ENCODE results near the gene UNC13A. TPM values are rescaled to one million over a fixed set of nuclear protein-coding genes. Genes with fewer than 3 reads are reported as not detected.
A peak's percentile ranks its signal among the peaks of the same experiment; 100 is the strongest.

Gene UNC13A
- total RNA-seq: 1 to 10 TPM in 1 of 5 donors, under 1 TPM in 3, not detected in 1; under 0.01 to 2.2 (median 0.44) TPM
- polyA plus RNA-seq: under 1 TPM; 0.08 to 0.31 (median 0.15) TPM
- long read RNA-seq, donor 1: 0 reads
- long read RNA-seq, donor 2, partial matches to known transcripts: 0 of 1 reads
- long read RNA-seq, donor 2, other reads (novel, unspliced or antisense): 0 of 1 reads
- long read RNA-seq, donor 3: 0 reads
- long read RNA-seq, donor 4: 0 reads
- long read RNA-seq, donor 5, partial matches to known transcripts: 33 of 33 reads
- long read RNA-seq, donor 5, other reads (novel, unspliced or antisense): 0 of 33 reads
- long read RNA-seq, donor 6: 0 reads
- long read RNA-seq, donor 7: 0 reads
- long read RNA-seq, donor 8: 0 reads
- long read RNA-seq, donor 9: 0 reads
- long read RNA-seq, donor 10: 0 reads

DNA sequence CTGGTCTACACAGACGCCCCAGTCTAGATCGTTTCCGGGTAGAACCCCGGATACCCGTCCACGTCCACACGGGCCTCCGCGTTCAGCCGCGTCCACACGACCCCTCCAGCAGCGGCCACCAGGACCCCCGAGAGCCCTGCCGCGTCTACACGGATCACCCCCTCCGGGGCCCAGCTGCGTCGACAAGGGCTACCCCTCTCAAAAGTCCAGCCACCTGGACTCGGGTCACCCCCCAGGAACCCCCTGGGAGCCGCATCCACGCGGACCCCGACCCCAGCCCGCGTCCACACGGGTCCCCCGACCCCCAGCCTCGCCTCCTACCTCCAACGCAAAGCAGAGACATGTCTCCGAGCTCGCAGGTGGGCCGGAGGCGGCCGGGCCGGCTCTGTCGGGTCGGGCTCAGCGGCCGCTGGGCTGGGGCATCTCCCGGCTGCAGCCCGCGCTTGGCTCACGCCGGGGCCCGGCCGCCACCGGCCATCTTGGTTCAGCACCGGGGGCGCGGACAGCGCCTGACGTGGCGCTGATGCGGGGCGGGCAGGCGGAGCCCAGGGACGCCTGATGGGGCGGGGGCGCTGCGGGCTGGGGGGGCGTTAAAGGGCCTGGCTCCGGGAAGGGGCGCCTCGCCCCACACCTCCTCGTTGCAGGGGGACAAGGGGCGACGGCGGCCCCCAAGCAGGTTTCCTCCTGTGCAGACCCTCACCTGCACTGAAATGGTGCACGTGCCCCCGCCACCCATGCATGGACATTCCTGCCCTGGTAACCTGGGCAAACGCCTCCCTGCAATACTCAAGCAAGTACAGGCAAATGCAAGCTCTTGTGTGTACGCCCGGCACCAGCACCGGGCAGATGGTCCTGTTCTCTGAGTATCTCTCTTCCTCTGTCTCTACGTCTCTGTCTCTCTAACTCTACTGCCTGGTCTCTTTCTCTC lies at the start of gene UNC13A:
UNC13A (minus strand) TSS at position 498 of the 928 bp plus-strand sequence; CDS start at position 343, 155 bp downstream.
- peak; percentile 37 to 87 for DNase-seq
- WGBS, 5 donors: 2 to 4% (median 3%) methylated on average over 26 to 77 of the region's 77 CpGs
- TF ChIP-seq POLR2AphosphoS5 (IDR thresholded peaks at IDR 0.05) (no peak), EP300 (IDR thresholded peaks at IDR 0.05) (no peak), POLR2A (IDR thresholded peaks at IDR 0.05) (no peak)
- TF ChIP-seq, protein P1, sequence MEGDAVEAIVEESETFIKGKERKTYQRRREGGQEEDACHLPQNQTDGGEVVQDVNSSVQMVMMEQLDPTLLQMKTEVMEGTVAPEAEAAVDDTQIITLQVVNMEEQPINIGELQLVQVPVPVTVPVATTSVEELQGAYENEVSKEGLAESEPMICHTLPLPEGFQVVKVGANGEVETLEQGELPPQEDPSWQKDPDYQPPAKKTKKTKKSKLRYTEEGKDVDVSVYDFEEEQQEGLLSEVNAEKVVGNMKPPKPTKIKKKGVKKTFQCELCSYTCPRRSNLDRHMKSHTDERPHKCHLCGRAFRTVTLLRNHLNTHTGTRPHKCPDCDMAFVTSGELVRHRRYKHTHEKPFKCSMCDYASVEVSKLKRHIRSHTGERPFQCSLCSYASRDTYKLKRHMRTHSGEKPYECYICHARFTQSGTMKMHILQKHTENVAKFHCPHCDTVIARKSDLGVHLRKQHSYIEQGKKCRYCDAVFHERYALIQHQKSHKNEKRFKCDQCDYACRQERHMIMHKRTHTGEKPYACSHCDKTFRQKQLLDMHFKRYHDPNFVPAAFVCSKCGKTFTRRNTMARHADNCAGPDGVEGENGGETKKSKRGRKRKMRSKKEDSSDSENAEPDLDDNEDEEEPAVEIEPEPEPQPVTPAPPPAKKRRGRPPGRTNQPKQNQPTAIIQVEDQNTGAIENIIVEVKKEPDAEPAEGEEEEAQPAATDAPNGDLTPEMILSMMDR (IDR thresholded peaks at IDR 0.05): no peak
- H3K27ac ChIP-seq: peak within 1 kb of the TSS in 2 of 5 donors; percentile 19 to 40
- no peaks in the 10 kb centered on the region for H3K36me3 ChIP-seq
- peak within 1 kb of the TSS; percentile 5 to 34 (median 20) for H3K4me3 ChIP-seq
- H3K27me3 ChIP-seq: peaks cover 9 to 88% (median 53%) of the 10 kb centered on the region in 3 donors
- intact Hi-C loops (cut with DNase I; ENCODE audit: low total_unique reads): no loop called here
- peaks cover 18 to 31% (median 29%) of the 10 kb centered on the region in 4 donors for H3K4me1 ChIP-seq
- no peaks in the 10 kb centered on the region for H3K9me3 ChIP-seq

DNA sequence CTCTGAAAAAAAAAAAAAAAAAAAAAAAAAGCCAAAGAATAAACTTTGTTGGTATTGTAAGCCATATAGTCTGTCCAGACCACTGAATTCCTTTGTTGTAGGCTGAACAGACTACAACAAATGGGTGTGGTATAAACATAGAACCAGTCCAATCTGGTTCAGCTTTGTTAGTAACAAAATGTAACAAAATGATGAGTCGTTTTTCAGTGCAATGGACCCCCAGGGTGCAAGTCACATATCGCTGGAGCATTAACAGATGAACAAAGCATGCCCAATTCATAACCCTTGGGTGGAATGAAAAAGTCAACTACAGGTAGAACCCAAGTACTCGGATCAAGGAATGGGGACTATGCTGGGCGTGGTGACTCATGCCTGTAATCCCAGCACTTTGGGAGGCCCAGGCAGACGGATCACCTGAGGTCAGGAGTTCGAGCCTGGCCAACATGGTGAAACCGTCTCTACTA lies 49.6 kb upstream of the UNC13A start:
- no peaks in the 10 kb centered on the region for H3K27me3 ChIP-seq
- H3K4me1 ChIP-seq: peaks cover 0 to 7% (median 0%) of the 10 kb centered on the region in 4 donors
- no peak for DNase-seq
- no peak overlapping the region for H3K4me3 ChIP-seq
- WGBS, 5 donors: 81 to 87% (median 82%) methylated on average over 7 of the region's 7 CpGs
- intact Hi-C loops (cut with DNase I; ENCODE audit: low total_unique reads): no loop called here
- no peak overlapping the region for H3K27ac ChIP-seq
- TF ChIP-seq, protein P1 (IDR thresholded peaks at IDR 0.05): no peak
- no peak for TF ChIP-seq POLR2A (IDR thresholded peaks at IDR 0.05)
- no peak for TF ChIP-seq POLR2AphosphoS5 (IDR thresholded peaks at IDR 0.05)
- TF ChIP-seq EP300 (IDR thresholded peaks at IDR 0.05): no peak
- peaks cover 31 to 58% (median 52%) of the 10 kb centered on the region in 4 donors for H3K36me3 ChIP-seq
- no peaks in the 10 kb centered on the region for H3K9me3 ChIP-seq

DNA sequence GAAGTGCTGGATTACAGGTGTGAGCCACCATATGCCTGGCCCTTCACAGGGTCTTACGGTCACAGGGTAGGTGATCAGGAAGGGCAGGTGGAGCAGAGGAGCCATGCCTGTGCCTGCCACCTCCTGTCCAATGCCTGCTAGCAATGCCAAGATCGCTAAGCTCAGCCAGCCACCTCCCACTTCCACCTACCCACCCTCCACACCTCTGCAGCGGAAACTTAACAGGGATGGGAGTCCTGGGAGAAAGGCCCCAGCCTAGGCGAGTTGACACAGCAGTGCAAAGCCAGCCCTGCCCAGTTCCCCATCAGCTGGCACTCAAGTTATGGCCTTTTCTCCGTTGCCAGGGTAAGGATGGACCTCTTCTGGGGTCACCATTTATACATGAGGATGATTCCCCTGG lies 47.3 kb upstream of the UNC13A start:
- no peaks in the 10 kb centered on the region for H3K9me3 ChIP-seq
- H3K4me1 ChIP-seq: peaks cover 0 to 23% (median 2%) of the 10 kb centered on the region in 4 donors
- intact Hi-C loops (cut with DNase I; ENCODE audit: low total_unique reads): no loop called here
- peaks cover 37 to 81% (median 75%) of the 10 kb centered on the region in 4 donors for H3K36me3 ChIP-seq
- DNase-seq: no peak
- 89 to 95% (median 92%) methylated on average over 5 of the region's 5 CpGs for WGBS, 5 donors
- no peak overlapping the region for H3K4me3 ChIP-seq
- H3K27me3 ChIP-seq: no peaks in the 10 kb centered on the region
- no peak overlapping the region for H3K27ac ChIP-seq
- no peak for TF ChIP-seq POLR2A (IDR thresholded peaks at IDR 0.05)
- no peak for TF ChIP-seq EP300 (IDR thresholded peaks at IDR 0.05)
- TF ChIP-seq, protein P1 (IDR thresholded peaks at IDR 0.05): no peak
- no peak for TF ChIP-seq POLR2AphosphoS5 (IDR thresholded peaks at IDR 0.05)

DNA sequence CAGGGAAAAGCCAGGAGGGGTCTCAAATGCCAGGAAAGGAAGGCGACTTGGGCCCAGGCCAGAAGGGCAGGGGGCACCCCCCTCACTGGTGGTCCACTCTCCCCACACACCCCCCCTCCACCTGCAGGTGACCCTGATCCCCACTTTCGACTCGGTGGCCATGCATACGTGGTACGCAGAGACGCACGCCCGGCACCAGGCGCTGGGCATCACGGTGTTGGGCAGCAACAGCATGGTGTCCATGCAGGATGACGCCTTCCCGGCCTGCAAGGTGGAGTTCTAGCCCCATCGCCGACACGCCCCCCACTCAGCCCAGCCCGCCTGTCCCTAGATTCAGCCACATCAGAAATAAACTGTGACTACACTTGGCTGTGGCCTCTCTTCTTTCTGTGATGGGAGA lies 46.0 kb upstream of the UNC13A start:
- Histone ChIP-seq H3K4me3 (no peak overlapping the region), H3K36me3 (peaks cover 42 to 94% (median 88%) of the 10 kb centered on the region in 4 donors), H3K27ac (no peak overlapping the region), H3K27me3 (no peaks in the 10 kb centered on the region), H3K4me1 (peaks cover 0 to 18% (median 2%) of the 10 kb centered on the region in 4 donors), H3K9me3 (no peaks in the 10 kb centered on the region)
- 90 to 100% (median 95%) methylated on average over 10 to 16 of the region's 16 CpGs for WGBS, 5 donors
- no peak for DNase-seq
- no peak for TF ChIP-seq POLR2AphosphoS5 (IDR thresholded peaks at IDR 0.05)
- TF ChIP-seq, protein P1 (IDR thresholded peaks at IDR 0.05): no peak
- no peak for TF ChIP-seq POLR2A (IDR thresholded peaks at IDR 0.05)
- TF ChIP-seq EP300 (IDR thresholded peaks at IDR 0.05): no peak
- intact Hi-C loops (cut with DNase I; ENCODE audit: low total_unique reads): no loop called here

All from stomach (tissue), 19 donors.